Body of pancreas (tissue), 4 donors: Measurements from ENCODE around the gene RPS29.

ENCODE experiments used
- POLR2A ChIP-seq, 3 donors: fragments of 450-650 bp; IDR thresholded peaks; one replicate each; pipeline ENCODE4 v1.6.1; 2016; ENCODE audit warnings: antibody characterized with exemption in 3 of 3, mild to moderate bottlenecking in 2 of 3
- TF ChIP-seq, protein P1 (sequence below), 7 experiments: fragments of 450-650 bp in 4 of 7; fragments of 200-600 bp in 3 of 7; sonication (generic) in 3 of 7; IDR thresholded peaks; one replicate each; pipeline ENCODE4 v1.5.1; 2016 to 2019; ENCODE audit warnings: antibody characterized with exemption in 7 of 7

DNA sequence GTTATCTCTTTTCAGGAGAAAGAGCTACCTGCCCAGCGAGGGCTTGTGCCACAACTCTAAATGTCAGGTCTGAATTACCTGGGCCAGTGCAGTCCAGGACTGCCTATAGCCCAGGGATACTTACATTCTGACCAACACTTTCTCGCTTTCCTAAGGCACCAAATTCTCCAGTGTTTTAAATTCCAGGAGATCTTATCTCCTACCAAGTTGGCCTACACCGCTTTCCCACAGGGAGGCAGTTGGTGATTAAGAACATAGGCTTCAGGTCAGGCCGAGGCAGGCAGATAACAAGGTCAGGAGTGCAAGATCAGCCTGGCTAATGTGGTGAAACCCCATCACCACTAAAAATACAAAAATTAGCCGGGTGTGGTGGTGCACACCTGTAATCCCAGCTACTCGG is 41.1 kb downstream of the RPS29 start:
- no peak for TF ChIP-seq POLR2A (IDR thresholded peaks at IDR 0.05)
- TF ChIP-seq, protein P1, sequence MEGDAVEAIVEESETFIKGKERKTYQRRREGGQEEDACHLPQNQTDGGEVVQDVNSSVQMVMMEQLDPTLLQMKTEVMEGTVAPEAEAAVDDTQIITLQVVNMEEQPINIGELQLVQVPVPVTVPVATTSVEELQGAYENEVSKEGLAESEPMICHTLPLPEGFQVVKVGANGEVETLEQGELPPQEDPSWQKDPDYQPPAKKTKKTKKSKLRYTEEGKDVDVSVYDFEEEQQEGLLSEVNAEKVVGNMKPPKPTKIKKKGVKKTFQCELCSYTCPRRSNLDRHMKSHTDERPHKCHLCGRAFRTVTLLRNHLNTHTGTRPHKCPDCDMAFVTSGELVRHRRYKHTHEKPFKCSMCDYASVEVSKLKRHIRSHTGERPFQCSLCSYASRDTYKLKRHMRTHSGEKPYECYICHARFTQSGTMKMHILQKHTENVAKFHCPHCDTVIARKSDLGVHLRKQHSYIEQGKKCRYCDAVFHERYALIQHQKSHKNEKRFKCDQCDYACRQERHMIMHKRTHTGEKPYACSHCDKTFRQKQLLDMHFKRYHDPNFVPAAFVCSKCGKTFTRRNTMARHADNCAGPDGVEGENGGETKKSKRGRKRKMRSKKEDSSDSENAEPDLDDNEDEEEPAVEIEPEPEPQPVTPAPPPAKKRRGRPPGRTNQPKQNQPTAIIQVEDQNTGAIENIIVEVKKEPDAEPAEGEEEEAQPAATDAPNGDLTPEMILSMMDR (IDR thresholded peaks at IDR 0.05) = no peak
